Fibroblast of the aortic adventitia (primary cell): ENCODE data around the gene CEP112. TPM values are rescaled to one million over a fixed set of nuclear protein-coding genes. Genes with fewer than 3 reads are reported as not detected.

Experiments used
- DNase-seq: peaks from one replicate; pipeline ENCODE4 v3.0.0-alpha.2; 2010; ENCODE audit warnings: low read depth
- H3K4me3 ChIP-seq: 2 replicates; pipeline ENCODE4 v1.5.1; 2011; ENCODE audit warnings: low read depth, mild to moderate bottlenecking, control low read depth, low read length, moderate library complexity
- CTCF ChIP-seq: IDR thresholded peaks from 2 replicates; pipeline ENCODE4 v1.5.1; 2011; ENCODE audit warnings: mild to moderate bottlenecking, low read length, control low read depth, inconsistent platforms; ENCODE audit not compliant: insufficient read depth
- total RNA-seq: library from RNA; depleted of rRNA; stranded (reverse); fragments of >200 nt; gene quantifications from 2 replicates; pipeline ENCODE4 v1.2.3, GENCODE V29; 2012; ENCODE audit warnings: low replicate concordance

Gene CEP112
- total RNA-seq, 1 donor = 7.2 TPM

- H3K4me3 ChIP-seq = no peak overlapping the region
- DNase-seq = no peak
- no peak for TF ChIP-seq CTCF
Observed at GRCh38 chr17:65750166-65750565, 441.8 kb downstream of the CEP112 start.

- peak; percentile 67 for DNase-seq
- H3K4me3 ChIP-seq = no peak overlapping the region
- TF ChIP-seq CTCF = no peak
Observed at GRCh38 chr17:65749479-65749878, 442.5 kb downstream of the CEP112 start.

- TF ChIP-seq CTCF = no peak
- no peak for DNase-seq
- H3K4me3 ChIP-seq = no peak overlapping the region
Observed at GRCh38 chr17:65745241-65745640, 446.7 kb downstream of the CEP112 start.

- no peak overlapping the region for H3K4me3 ChIP-seq
- no peak for TF ChIP-seq CTCF
- DNase-seq = peak; percentile 52
Observed at GRCh38 chr17:65743308-65743655, 448.7 kb downstream of the CEP112 start.

GRCh38 chr17:65742403-65743307 is 449.3 kb downstream of the CEP112 start:
- no peak for TF ChIP-seq CTCF
- no peak overlapping the region for H3K4me3 ChIP-seq

GRCh38 chr17:65741710-65742109 is 450.2 kb downstream of the CEP112 start:
- TF ChIP-seq CTCF = no peak
- no peak overlapping the region for H3K4me3 ChIP-seq
- no peak for DNase-seq

More at GRCh38 chr17:65742403-65743307, 449.3 kb downstream of the CEP112 start:
- peak; percentile 89 for DNase-seq
